Ramos (cell line): ENCODE results near the gene STS.

ENCODE experiments used
- in situ Hi-C: fragments of 300-500 bp; cut with MboI; formaldehyde crosslinking; loops from one replicate; pipeline ENCODE4 v1.14.3; 2022; ENCODE audit warnings: low sequenced_read_pairs; ENCODE audit not compliant: unreplicated experiment

STS gene

GRCh38 chrX:7139202-7140081 lies 8.1 kb upstream of the STS start:
- in situ Hi-C loops: no loop called here

- in situ Hi-C loops: no loop called here
Observed at GRCh38 chrX:7143076-7143475, 4.4 kb upstream of the STS start.

- in situ Hi-C loops: no loop called here
Observed at GRCh38 chrX:7143941-7144525, 3.5 kb upstream of the STS start.

DNA sequence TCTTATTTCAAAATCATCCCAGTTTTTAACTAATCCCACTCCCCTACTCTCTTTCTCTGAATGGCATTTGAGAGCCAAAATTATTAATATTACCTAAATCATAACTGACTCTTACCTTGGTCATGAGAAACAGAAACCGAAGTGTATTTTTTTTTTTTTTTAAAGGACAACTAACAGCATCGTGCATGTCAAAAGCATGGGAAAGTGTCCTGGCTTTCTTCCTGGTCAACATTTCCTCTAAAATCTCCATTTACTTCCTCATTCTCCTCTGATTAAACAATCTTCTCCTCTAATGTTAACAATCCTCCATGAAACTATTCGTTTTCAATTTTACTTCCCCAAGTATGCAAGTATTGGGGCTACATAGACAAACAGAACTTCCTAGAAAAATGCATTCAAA lies 2.1 kb upstream of the STS start:
- in situ Hi-C loops: no loop called here

DNA sequence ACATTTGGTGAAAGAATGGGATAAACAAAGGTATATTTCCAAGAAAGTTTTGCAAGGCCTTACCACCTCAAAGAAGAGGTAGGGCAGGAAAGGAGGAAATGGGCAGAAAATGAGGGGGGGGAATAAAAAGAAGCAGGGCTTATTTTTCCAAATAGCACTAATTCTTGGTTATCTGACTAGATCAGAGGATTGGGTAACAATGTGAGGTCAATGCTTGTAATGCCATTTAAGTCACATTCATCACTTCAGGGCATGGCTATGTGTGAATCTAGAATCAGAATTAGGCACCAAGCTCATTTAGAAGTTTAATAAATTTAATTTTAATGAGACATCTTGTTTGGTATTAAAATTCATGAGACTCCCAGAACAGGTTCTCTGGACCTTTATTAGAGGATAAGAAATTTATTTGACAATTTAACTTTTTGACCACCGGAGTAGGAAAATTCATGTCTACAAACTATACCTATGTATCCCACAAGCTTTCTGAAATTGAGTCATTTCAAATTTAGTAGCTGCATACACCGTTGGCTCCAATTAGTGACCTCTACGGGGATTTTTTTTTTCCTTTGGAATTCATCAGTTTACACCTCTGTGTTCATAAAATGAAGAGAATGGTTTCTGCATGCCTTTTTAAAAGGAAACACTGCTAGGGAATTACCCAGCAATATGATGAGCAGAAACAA lies 1.4 kb upstream of the STS start:
- in situ Hi-C loops: no loop called here

DNA sequence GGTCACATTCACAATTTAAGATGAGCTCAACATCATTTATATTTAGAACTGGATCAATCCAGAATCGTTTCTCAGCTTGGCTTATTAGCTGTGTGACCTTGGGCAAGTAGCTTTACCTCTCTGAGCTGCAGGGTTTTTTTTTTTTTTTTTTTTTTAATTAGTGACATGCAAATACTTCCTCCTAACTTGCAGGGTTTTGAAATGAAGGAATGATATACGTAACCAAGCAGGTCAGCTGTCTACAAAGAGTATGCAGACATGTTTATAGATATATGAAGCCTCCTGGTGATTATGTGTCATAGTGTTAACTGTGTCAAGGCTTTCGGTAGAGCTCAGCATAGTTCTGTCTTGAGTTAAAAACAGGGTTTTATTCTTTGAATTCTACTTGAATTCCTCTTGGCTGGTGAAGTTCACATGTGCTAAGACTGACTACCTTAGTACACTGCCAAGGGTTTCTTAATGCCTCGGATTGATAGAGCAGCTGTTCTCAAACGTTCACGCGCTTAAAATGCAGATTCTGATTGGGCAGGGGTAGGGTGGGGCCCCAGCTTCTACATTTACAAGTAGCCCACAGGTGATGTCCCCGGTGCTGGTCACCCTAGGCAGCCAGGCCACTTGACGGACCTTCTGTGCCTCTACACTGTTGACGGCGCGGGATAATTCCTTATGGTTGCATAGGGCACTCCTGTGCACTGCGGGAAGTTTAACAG lies 654 bp upstream of the STS start:
- in situ Hi-C loops: no loop called here

DNA sequence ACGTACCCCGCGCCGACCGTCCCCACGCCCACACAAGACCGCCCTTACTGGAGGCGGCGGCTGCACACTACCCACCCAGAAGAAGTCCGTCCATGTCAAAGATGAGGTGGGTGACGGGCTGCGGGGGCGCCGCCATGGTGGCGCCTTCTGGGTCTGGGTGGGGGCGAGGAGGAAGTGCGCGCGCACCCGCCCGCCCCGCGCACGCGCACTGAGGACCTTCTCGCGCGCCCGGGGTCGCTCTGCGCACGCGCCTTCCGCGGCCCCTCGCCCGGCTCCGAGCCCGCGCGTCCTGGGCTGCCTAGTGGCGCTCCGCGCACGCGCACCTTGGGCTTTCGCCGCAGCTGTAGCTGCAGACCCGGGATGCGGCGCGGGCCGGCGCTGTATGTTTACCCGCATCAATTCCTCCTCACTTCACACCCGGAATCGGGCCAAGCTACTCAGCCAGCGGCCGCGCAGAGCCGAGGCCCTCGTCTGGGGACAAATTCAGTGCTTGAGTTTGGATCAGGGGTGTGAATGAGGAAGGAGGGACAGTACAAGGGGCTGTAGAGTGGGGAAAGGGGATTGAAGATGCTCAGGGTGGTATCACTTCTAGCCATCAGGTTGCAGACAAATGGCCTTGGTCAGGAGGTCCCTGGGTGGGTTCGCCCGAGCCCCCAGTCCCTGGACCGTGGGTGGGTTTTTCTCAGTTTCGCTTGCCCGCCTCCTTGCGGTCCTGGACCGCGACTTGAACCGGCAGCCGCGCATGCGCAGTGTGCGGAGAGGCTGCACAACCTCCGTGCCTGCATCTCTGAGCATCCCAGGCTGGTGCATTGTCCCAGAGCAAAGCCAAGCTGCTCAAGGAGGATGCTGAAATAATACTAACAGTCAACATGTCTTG lies 704 bp downstream of the STS start, which contains the start of gene PUDP:
Gene PUDP (minus strand): TSS at position 176 of the 877 bp plus-strand sequence. CDS start 40 bp downstream, at position 136.
- in situ Hi-C loops: no loop called here

- in situ Hi-C loops: no loop called here
Observed at GRCh38 chrX:7149411-7149810, 1.9 kb downstream of the STS start.

DNA sequence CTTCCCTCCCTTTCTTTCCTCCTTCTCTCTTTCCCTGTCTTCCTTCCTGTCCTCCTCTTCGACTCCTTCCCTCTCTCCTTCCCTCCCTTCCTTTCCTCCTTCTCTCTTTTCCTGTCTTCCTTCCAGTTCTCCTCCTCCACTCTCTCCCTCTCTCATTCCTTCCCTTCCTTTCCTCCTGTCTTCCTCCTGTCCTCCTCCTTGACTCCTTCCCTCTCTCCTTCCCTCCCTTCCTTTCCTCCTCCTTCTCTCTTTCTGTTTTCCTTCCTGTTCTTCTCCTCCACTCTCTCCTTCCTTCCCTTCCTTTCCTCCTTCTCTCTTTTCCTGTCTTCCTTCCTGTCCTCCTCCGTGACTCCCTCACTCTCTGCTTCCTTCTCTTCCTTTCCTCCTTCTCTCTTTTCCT lies 5.7 kb downstream of the STS start:
- in situ Hi-C loops: no loop called here

DNA sequence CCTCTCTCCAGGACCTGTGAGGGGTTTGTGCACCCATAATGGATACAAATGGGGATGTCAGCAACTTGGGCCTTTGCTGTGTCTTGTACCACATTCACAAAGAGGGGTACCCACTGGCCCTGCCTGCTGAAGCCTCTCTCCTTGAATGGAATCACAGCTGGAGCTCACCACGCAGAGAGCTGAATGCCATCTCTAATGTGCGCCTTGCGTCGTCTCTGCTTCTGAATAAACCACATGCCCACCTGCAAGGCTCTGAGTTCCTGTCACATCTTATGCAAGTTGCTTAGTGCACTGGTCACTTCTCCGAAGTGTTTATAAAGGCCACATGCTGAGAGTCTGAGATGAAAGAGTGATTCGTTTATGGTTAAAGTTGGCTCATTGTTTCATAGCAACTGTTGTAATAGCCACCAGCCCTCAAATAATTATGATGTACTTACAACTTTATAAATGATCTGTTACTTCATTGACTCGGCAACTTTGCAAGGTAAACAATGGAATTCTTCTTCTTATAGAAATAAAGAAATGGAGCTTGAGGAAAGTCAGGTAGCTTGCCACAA lies 6.6 kb downstream of the STS start:
- in situ Hi-C loops: no loop called here

GRCh38 chrX:7155163-7155562 lies 7.7 kb downstream of the STS start:
- in situ Hi-C loops: no loop called here

- in situ Hi-C loops: no loop called here
Observed at GRCh38 chrX:7156879-7157278, 9.4 kb downstream of the STS start.

GRCh38 chrX:7158468-7158990 lies 11.0 kb downstream of the STS start:
- in situ Hi-C loops: no loop called here

- in situ Hi-C loops: no loop called here
Observed at GRCh38 chrX:7159149-7159861, 11.8 kb downstream of the STS start.

- in situ Hi-C loops: no loop called here
Observed at GRCh38 chrX:7163146-7163677, 15.7 kb downstream of the STS start.

DNA sequence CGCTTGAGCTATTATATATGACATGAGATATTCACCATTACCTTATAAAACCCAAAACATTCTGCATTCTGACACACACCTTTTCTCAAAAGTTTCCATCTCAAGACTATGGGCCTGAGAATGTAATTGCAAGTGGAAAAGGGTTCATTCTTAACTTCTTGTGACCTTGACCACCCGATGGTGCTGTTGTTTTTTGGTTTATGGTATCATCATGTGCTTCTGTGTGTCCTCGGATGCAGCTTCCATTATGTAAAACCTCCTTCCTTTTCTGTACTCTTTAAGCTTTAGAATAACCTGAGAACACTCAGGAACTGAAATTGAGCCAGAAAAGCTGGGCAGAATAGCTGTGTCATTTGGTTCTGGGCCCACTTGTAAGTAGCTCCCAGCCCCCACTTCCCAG lies 16.7 kb downstream of the STS start:
- in situ Hi-C loops: no loop called here

DNA sequence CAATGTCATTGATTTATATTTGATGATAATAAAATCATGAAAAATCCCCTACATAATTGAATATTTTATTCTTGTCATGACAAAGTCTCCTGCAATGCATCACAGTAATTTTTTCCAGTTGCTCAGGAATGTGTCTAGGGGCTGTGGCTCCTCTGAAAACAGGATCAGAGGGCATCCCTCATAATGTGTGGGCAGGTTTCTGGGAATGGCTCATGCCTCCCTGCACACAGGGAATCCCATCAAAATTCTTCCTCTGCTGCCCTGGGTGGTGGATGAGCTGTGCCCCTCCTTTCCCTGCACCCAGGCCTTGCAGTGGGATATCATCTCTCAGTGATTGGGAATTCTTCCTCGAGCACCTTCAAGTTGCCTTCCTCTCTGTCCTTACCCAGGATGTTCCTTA lies 20.9 kb downstream of the STS start:
- in situ Hi-C loops: no loop called here

- in situ Hi-C loops: no loop called here
Observed at GRCh38 chrX:7169627-7170026, 22.1 kb downstream of the STS start.
